A549 (cell line): Measurements from ENCODE around the gene LDB1. TPM values are rescaled to one million over a fixed set of nuclear protein-coding genes. Genes with fewer than 3 reads are reported as not detected.
A peak's percentile ranks its signal among the peaks of the same experiment; 100 is the strongest.

ENCODE experiments used
- ATAC-seq, 2 experiments: fragments of 200-7000 bp in 1 of 2; fragments of >200 bp in 1 of 2; cut with Nextera tagmentation in 1 of 2; cut with Tn5 transposase in 1 of 2; 3 replicates each; pipeline versions ENCODE4 v1.8.0 to v1.9.1; 2018 to 2020; ENCODE audit warnings: mild to moderate bottlenecking in 1 of 2, moderate library complexity in 1 of 2
- CTCF ChIA-PET: fragments of 300-600 bp; sonication (Branson Sonifier 250); formaldehyde crosslinking; extraction: SDS; loops from one replicate; lab custom pipeline; 2021; ENCODE audit warnings: antibody characterized with exemption, inconsistent platforms; lab: Yijun Ruan, JAX
- POLR2A ChIA-PET: fragments of 350-600 bp; formaldehyde crosslinking; extraction: SDS; loops from one replicate; lab custom pipeline; 2021; ENCODE audit warnings: antibody characterized with exemption, inconsistent platforms; lab: Yijun Ruan, JAX
- DNase-seq, 2 experiments: peaks; one replicate each; pipeline versions ENCODE4 v3.0.0 to v3.0.0-alpha.2; 2011 to 2016; ENCODE audit warnings: low read depth in 1 of 2, low spot score in 1 of 2
- FAIRE-seq: peaks from 2 replicates; lab custom pipeline; 2011; peaks lifted over from hg19 to GRCh38; lab: Jason Lieb, UNC
- H3K27ac ChIP-seq, 2 experiments: fragments of >200 bp; sonication (Bioruptor Twin); formaldehyde crosslinking; 3 replicates each; pipeline ENCODE4 v1.5.1; 2016 to 2017
- H3K4me1 ChIP-seq: fragments of >200 bp; sonication (Bioruptor Twin); formaldehyde crosslinking; 3 replicates; pipeline ENCODE4 v1.6.1; 2016
- H3K4me2 ChIP-seq: fragments of >200 bp; sonication (Bioruptor Twin); formaldehyde crosslinking; 3 replicates; pipeline ENCODE4 v1.6.1; 2016
- H3K4me3 ChIP-seq: fragments of >200 bp; sonication (Bioruptor Twin); formaldehyde crosslinking; 3 replicates; pipeline ENCODE4 v1.5.1; 2016
- H3K9me3 ChIP-seq: fragments of >200 bp; sonication (Bioruptor Twin); formaldehyde crosslinking; 3 replicates; pipeline ENCODE4 v1.6.1; 2016
- CBX2 ChIP-seq: fragments of 200-600 bp; sonication (generic); IDR thresholded peaks from 2 replicates; pipeline ENCODE4 v1.6.1; 2016; ENCODE audit warnings: low read depth, mild to moderate bottlenecking, borderline replicate concordance
- CBX8 ChIP-seq: fragments of 200-600 bp; sonication (generic); IDR thresholded peaks from 2 replicates; pipeline ENCODE4 v1.6.1; 2016
- CEBPB ChIP-seq, 2 experiments: fragments of >200 bp in 1 of 2; sonication (Bioruptor Twin) in 1 of 2; formaldehyde crosslinking in 1 of 2; IDR thresholded peaks; 2 replicates each; pipeline ENCODE4 v1.6.1; 2012 to 2016
- CTCF ChIP-seq: fragments of >200 bp; sonication (Bioruptor Twin); formaldehyde crosslinking; IDR thresholded peaks from 3 replicates; pipeline ENCODE4 v1.5.1; 2016
- FOXS1 ChIP-seq: fragments of 250-450 bp; sonication (Bioruptor Pico); IDR thresholded peaks from 2 replicates; pipeline ENCODE4 v1.5.0; 2020; ENCODE audit warnings: mild to moderate bottlenecking, moderate library complexity
- HOXB5 ChIP-seq: fragments of 250-450 bp; sonication (Bioruptor Pico); IDR thresholded peaks from 2 replicates; pipeline ENCODE4 v1.5.0; 2020; ENCODE audit warnings: mild to moderate bottlenecking, moderate library complexity
- KDM5A ChIP-seq: fragments of 200-600 bp; sonication (generic); IDR thresholded peaks from 2 replicates; pipeline ENCODE4 v1.6.1; 2016; ENCODE audit warnings: antibody characterized with exemption, mild to moderate bottlenecking
- MAFK ChIP-seq: fragments of 450-650 bp; IDR thresholded peaks from 2 replicates; pipeline ENCODE4 v1.6.1; 2014; ENCODE audit not compliant: partially characterized antibody
- MAX ChIP-seq: IDR thresholded peaks from 2 replicates; pipeline ENCODE4 v1.6.1; 2012
- MYC ChIP-seq: IDR thresholded peaks from 2 replicates; pipeline ENCODE4 v1.6.1; 2012; ENCODE audit warnings: mild to moderate bottlenecking, inconsistent platforms, low read length, improper control_type of control experiment, borderline replicate concordance
- NFE2L2 ChIP-seq: fragments of 150-350 bp; conservative IDR thresholded peaks from 2 replicates; pipeline ENCODE4 v1.6.1; 2014; ENCODE audit warnings: low read length
- NR3C1 ChIP-seq: fragments of >200 bp; sonication (Bioruptor Twin); formaldehyde crosslinking; IDR thresholded peaks from 3 replicates; pipeline ENCODE4 v1.6.1; 2017
- PBX3 ChIP-seq: IDR thresholded peaks from 2 replicates; pipeline ENCODE4 v1.6.1; 2012
- RFX5 ChIP-seq: fragments of 450-650 bp; IDR thresholded peaks from 2 replicates; pipeline ENCODE4 v1.7.1; 2014; ENCODE audit warnings: antibody characterized with exemption, mild to moderate bottlenecking, moderate library complexity
- RNF2 ChIP-seq: fragments of 200-600 bp; sonication (generic); IDR thresholded peaks from 2 replicates; pipeline ENCODE4 v1.6.1; 2016; ENCODE audit warnings: low read depth, mild to moderate bottlenecking, antibody characterized with exemption, moderate library complexity, borderline replicate concordance
- ZFP36 ChIP-seq: fragments of 450-650 bp; IDR thresholded peaks from 2 replicates; pipeline ENCODE4 v1.6.1; 2014; ENCODE audit warnings: borderline replicate concordance; ENCODE audit not compliant: partially characterized antibody
- ZSCAN20 ChIP-seq: fragments of 250-450 bp; sonication (Bioruptor Pico); IDR thresholded peaks from 2 replicates; pipeline ENCODE4 v1.8.0; 2022; ENCODE audit warnings: mild to moderate bottlenecking, moderate library complexity
- whole genome bisulfite sequencing: methylation state at CpG from one replicate; pipeline ENCODE4 v1.1.6; 2017; ENCODE audit errors: missing lambda C conversion rate; 5-methylcytosine and 5-hydroxymethylcytosine counted together
- polyA plus RNA-seq, 4 experiments: library from polyadenylated mRNA; depleted of rRNA in 3 of 4; stranded (reverse); fragments of >200 nt; fragmentation: RNase III in 1 of 4; extraction: RNeasy Plus Mini Kit Qiagen cat#74134 plus additional on column Dnase treatment in 1 of 4; gene quantifications; 2 replicates in 3 of 4; 3 replicates in 1 of 4; pipeline ENCODE4 v1.2.3, GENCODE V29; 2011 to 2017
- TF ChIP-seq, protein P1 (sequence below): fragments of 150-350 bp; IDR thresholded peaks from 2 replicates; pipeline ENCODE4 v1.6.1; 2014; ENCODE audit warnings: low read depth, mild to moderate bottlenecking, low read length
- TF ChIP-seq, protein P2 (sequence below): IDR thresholded peaks from 2 replicates; pipeline ENCODE4 v1.6.1; 2012; ENCODE audit warnings: low read depth, borderline replicate concordance
- TF ChIP-seq, protein P3 (sequence below): fragments of 250-450 bp; sonication (Bioruptor Pico); IDR thresholded peaks from 2 replicates; pipeline ENCODE4 v1.5.0; 2021; ENCODE audit warnings: mild to moderate bottlenecking, moderate library complexity, borderline replicate concordance

Gene LDB1
- polyA plus RNA-seq, 2 of the 4 experiments (the other 2 are of a cell fraction), result 37.2 to 47.0 TPM

DNA sequence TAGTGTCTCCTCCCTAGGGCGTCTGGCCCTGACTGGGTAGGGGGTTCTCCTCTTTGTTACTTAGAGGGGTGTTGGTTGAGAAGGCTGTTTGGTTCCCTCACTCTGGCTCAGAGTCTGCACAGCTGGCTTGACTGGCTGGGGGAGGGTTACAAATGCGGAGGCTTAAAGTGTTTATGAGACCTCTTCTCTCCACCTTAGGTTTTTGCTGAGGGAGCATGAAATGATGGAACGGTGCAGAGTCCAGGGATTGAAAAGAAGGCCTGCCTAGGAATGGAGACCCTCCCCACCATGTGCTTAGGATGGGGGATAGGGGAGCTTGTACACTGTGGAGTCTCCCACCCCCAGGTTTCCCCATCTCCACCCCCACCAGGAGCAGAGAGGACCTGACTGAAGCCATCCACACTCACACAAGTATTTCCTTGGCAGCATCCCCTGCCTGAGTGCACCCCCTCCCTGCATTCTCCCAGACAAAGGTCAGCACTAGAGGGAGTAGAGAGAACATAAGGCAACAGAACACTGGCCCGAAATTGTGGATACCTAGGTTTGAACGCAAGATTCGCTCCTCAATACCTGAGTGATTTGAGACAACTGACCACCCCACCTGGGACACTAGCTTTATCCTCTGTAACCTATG is 1.7 kb upstream of the LDB1 start:
- peak; percentile 35 for TF ChIP-seq MAFK
- TF ChIP-seq RFX5, result no peak
- TF ChIP-seq RNF2, result no peak
- TF ChIP-seq, protein P1, sequence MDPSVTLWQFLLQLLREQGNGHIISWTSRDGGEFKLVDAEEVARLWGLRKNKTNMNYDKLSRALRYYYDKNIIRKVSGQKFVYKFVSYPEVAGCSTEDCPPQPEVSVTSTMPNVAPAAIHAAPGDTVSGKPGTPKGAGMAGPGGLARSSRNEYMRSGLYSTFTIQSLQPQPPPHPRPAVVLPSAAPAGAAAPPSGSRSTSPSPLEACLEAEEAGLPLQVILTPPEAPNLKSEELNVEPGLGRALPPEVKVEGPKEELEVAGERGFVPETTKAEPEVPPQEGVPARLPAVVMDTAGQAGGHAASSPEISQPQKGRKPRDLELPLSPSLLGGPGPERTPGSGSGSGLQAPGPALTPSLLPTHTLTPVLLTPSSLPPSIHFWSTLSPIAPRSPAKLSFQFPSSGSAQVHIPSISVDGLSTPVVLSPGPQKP, result no peak
- no peak for TF ChIP-seq NR3C1
- no peak for TF ChIP-seq MYC
- no peak for TF ChIP-seq MAX
- no peak for TF ChIP-seq HOXB5 (CRISPR knock-in tag)
- TF ChIP-seq, protein P2, sequence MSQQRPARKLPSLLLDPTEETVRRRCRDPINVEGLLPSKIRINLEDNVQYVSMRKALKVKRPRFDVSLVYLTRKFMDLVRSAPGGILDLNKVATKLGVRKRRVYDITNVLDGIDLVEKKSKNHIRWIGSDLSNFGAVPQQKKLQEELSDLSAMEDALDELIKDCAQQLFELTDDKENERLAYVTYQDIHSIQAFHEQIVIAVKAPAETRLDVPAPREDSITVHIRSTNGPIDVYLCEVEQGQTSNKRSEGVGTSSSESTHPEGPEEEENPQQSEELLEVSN, result no peak
- TF ChIP-seq ZSCAN20 (CRISPR knock-in tag), result no peak
- no peak for TF ChIP-seq ZFP36
- no peak for TF ChIP-seq FOXS1 (CRISPR knock-in tag)
- 0 out of 2 replicates have a peak, but pooled peaks have one; percentile 18 for TF ChIP-seq PBX3
- TF ChIP-seq KDM5A, result no peak
- no peak for TF ChIP-seq CBX2
- FAIRE-seq (no peak), DNase-seq (no peak), ATAC-seq (no peak)
- Histone ChIP-seq H3K9me3 (no peaks in the 10 kb centered on the region), H3K4me1 (peaks cover 38% of the 10 kb centered on the region), H3K4me3 (no peak overlapping the region), H3K4me2 (peak overlapping the region; percentile 97; the same call in 2 of the 3 replicates), H3K27ac (no peak overlapping the region)
- WGBS, result 83% methylated on average over 6 of the region's 6 CpGs
- CTCF ChIA-PET, result interaction anchor here (0.6 to 3.9 kb wide), 7 partner anchors 10 to 462 kb away, joined by 3 to 45 read pairs (median 4); partner anchors contain the start of gene PPRC1
- POLR2A ChIA-PET, result no interaction called here

DNA sequence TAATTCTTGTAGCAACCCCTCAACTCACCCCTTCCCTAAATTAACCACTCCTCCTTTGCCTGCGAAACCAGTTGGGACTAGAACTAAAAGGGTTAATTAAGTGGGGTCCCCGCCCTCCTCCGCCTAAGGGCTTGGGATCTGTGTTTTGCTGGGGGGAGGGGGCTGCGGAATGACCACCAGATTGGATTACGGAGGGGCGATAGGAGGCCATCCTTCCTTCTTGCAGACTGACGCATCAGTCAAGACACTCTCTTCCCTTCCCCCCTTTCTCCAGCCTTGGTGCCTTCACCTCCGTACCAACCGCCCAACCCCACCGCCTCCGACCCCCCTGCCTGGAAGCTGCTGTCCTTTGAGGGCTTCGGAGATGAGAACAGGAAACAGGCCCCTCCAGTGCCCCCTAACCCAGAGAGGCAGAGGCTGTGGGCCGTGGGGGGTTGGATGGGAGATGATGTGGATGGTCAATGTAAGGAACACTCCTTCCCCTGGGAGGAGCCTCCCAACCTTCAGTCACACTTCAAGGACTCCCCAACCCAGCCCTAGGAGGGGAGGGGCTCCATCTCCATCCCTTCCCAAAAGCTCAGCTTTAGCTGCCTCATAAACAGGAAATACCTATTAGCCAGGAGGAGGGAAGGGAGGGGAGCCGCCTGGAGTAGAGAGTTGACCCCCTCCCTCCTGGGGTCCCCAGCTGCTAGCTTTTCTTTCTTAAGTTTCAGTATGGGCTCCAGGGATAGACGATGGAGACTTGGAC is 997 bp upstream of the LDB1 start:
- FAIRE-seq (no peak), ATAC-seq (peak in 1 of 2 experiments; percentile 5; a peak in 2 of 6 replicates), DNase-seq (no peak)
- Histone ChIP-seq H3K4me3 (peak overlapping the region; percentile 97), H3K4me1 (peaks cover 45% of the 10 kb centered on the region), H3K4me2 (peak overlapping the region; percentile 97), H3K9me3 (no peaks in the 10 kb centered on the region), H3K27ac (peak overlapping the region; percentile 85 to 98)
- ChIA-PET POLR2A (no interaction called here), CTCF (interaction anchor here (0.5 to 3.9 kb wide), 7 partner anchors 11 to 463 kb away, joined by 3 to 45 read pairs (median 3); partner anchors contain the start of gene PPRC1)
- TF ChIP-seq, protein P1, result no peak
- TF ChIP-seq FOXS1 (CRISPR knock-in tag) (no peak), CBX8 (no peak), NFE2L2 (no peak), RFX5 (no peak), CEBPB (IDR thresholded peaks at IDR 0.05) (no peak), CTCF (no peak)
- TF ChIP-seq, protein P3, sequence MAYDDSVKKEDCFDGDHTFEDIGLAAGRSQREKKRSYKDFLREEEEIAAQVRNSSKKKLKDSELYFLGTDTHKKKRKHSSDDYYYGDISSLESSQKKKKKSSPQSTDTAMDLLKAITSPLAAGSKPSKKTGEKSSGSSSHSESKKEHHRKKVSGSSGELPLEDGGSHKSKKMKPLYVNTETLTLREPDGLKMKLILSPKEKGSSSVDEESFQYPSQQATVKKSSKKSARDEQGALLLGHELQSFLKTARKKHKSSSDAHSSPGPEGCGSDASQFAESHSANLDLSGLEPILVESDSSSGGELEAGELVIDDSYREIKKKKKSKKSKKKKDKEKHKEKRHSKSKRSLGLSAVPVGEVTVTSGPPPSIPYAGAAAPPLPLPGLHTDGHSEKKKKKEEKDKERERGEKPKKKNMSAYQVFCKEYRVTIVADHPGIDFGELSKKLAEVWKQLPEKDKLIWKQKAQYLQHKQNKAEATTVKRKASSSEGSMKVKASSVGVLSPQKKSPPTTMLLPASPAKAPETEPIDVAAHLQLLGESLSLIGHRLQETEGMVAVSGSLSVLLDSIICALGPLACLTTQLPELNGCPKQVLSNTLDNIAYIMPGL (CRISPR knock-in tag), result no peak
- WGBS, result 49% methylated on average over 10 of the region's 15 CpGs
